ENCODE measurements around the gene CIAO3.
"Not testable (repeated sequence)": the region's sequence is repeated elsewhere in the genome, so short reads cannot be mapped to it uniquely, and the experiment has no call there.

Gene CIAO3

GRCh38 chr16:703406-703805 is 37.4 kb downstream of the CIAO3 start:
- H3K9me3 ChIP-seq (ENCODE audit: control insufficient read depth, insufficient read depth, low read length): no peaks in the 10 kb centered on the region
- no peaks in the 10 kb centered on the region; the same call in 1 of the 2 replicates for H3K4me1 ChIP-seq (ENCODE audit: insufficient read depth, low read length)
- H3K9ac ChIP-seq (ENCODE audit: low read depth, low read length): no peak overlapping the region
- no peaks in the 10 kb centered on the region for H3K36me3 ChIP-seq (ENCODE audit: insufficient read depth, low read length)

GRCh38 chr16:702341-702740 is 38.5 kb downstream of the CIAO3 start:
- H3K9ac ChIP-seq (ENCODE audit: low read depth, low read length): no peak overlapping the region
- no peaks in the 10 kb centered on the region; the same call in 1 of the 2 replicates for H3K4me1 ChIP-seq (ENCODE audit: insufficient read depth, low read length)
- H3K36me3 ChIP-seq (ENCODE audit: insufficient read depth, low read length): no peaks in the 10 kb centered on the region
- H3K9me3 ChIP-seq (ENCODE audit: control insufficient read depth, insufficient read depth, low read length): no peaks in the 10 kb centered on the region

DNA sequence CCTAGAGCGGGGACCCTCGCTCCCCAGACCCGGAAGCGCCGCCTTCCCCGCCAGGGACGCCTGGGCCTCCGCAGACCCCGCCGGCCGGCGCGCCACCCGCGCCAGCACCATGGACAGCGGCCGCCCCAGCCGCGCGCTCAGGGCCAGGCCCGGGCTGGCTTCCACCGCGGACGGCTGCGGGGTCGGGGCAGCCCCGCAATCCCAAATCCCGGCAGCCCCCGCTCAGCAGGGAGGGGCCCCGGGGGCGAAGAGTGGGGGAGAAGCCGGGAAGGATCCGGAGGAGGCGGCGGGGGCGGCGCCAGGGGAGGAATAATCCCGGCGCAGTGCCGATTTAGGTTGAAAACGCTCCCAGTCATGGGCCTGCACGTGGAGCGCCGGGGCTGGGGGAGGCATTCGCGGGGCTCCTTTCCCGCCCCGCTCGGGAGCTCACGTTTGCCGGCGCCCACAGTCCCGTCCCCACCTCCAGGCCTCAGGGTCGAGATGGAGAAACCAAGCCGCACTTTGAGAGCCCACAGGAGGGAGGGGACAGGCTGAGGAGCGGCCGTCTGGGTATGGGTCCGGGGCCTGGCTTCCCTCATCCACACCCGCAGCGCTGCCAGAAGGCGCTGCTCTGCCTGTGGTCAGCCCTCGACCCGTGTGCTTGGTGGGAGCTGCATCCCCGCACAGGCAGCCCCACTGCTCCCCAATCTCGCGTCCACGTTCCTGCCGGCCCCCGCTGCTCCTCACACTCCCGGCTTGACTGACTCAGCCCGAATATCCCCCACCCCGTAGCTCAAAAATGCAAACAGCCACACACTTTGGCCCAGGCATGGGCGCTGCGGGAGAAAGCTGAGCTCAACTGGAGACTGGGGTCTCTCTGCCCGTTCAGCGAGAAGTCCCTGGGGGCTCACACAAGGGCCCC is 39.9 kb downstream of the CIAO3 start:
- Histone ChIP-seq H3K4me1 (ENCODE audit: insufficient read depth, low read length) (no peaks in the 10 kb centered on the region; the same call in 1 of the 2 replicates), H3K9me3 (ENCODE audit: control insufficient read depth, insufficient read depth, low read length) (no peaks in the 10 kb centered on the region), H3K36me3 (ENCODE audit: insufficient read depth, low read length) (no peaks in the 10 kb centered on the region), H3K9ac (ENCODE audit: low read depth, low read length) (no peak overlapping the region; the same call in 1 of the 2 replicates)

DNA sequence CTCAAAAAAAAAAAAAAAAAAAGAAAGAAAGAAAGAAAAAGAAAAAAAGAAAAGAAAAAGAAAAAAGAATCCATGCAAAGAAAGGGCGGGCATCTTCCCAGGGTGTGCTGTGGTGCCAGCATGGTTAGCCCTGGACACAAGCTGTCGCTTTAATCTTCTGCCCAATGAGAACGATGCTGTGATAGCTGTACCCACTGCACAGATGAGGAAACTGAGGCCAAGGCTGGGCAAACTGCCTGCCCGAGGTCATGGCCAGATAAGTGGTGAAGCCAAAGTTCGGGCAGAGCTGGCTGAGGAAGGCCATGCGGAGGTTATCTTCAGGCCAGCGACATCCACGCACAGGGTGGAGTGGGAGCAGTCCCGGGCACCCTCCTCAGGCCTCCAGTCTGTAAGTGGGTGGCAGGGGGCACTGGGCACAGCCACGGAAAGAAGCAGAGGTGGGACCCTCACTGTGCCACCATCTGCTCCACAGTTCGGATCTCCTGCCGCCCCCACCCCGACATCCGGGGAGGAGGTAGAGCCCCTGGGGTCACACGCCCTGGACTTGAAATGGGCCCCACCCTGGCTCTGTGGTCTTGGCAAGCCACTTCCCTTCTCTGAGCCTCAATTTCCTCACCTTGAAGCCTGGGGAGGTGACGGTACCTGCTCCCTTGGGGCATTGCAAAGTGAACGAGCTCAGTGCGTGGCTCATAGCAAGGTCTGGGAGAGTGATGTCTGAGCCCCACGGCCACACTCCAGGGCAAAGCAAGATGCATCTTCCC is 41.7 kb downstream of the CIAO3 start:
- Histone ChIP-seq H3K36me3 (ENCODE audit: insufficient read depth, low read length) (no peaks in the 10 kb centered on the region), H3K4me1 (ENCODE audit: insufficient read depth, low read length) (no peaks in the 10 kb centered on the region; the same call in 1 of the 2 replicates), H3K9me3 (ENCODE audit: control insufficient read depth, insufficient read depth, low read length) (no peaks in the 10 kb centered on the region), H3K9ac (ENCODE audit: low read depth, low read length) (no peak overlapping the region)

- Histone ChIP-seq H3K9me3 (ENCODE audit: control insufficient read depth, insufficient read depth, low read length) (no peaks in the 10 kb centered on the region), H3K9ac (ENCODE audit: low read depth, low read length) (peak overlapping the region; percentile 51), H3K4me1 (ENCODE audit: insufficient read depth, low read length) (no peaks in the 10 kb centered on the region), H3K36me3 (ENCODE audit: insufficient read depth, low read length) (no peaks in the 10 kb centered on the region)
These were observed 45.3 kb downstream of the CIAO3 start for GRCh38 chr16:695355-696089.

- H3K36me3 ChIP-seq (ENCODE audit: insufficient read depth, low read length): no peaks in the 10 kb centered on the region
- H3K9me3 ChIP-seq (ENCODE audit: control insufficient read depth, insufficient read depth, low read length): no peaks in the 10 kb centered on the region
- peak overlapping the region; percentile 45; the same call in 1 of the 2 replicates for H3K9ac ChIP-seq (ENCODE audit: low read depth, low read length)
- H3K4me1 ChIP-seq (ENCODE audit: insufficient read depth, low read length): no peaks in the 10 kb centered on the region
These were observed 45.9 kb downstream of the CIAO3 start for GRCh38 chr16:694863-695354.

- peak overlapping the region; percentile 41 for H3K9ac ChIP-seq (ENCODE audit: low read depth, low read length)
- H3K9me3 ChIP-seq (ENCODE audit: control insufficient read depth, insufficient read depth, low read length): no peaks in the 10 kb centered on the region
- no peaks in the 10 kb centered on the region for H3K4me1 ChIP-seq (ENCODE audit: insufficient read depth, low read length)
- H3K36me3 ChIP-seq (ENCODE audit: insufficient read depth, low read length): no peaks in the 10 kb centered on the region
These were observed 46.5 kb downstream of the CIAO3 start for GRCh38 chr16:694187-694862.

DNA sequence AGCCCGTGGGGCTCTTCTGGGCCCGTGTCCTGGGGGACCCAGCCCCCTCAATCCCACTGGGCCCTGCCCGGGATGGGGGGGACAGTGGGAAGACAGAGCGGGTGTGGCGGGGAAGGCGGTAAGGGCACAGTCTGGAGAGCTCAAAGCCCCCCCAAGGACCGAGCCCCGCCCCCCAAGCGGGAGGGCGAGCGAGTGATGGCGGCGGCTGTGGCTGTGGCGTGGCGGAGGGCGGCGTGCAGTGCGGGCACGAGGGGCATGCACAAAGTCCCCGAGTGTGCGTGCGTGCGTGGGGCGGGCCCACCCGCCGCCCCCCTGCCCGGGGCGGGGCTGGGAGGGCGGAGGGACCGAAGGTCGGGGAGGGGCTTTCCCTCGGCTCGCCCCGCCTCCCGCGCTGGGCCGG is 47.0 kb downstream of the CIAO3 start:
- peak overlapping the region; percentile 41; the same call in 1 of the 2 replicates for H3K9ac ChIP-seq (ENCODE audit: low read depth, low read length)
- H3K36me3 ChIP-seq (ENCODE audit: insufficient read depth, low read length): no peaks in the 10 kb centered on the region
- H3K9me3 ChIP-seq (ENCODE audit: control insufficient read depth, insufficient read depth, low read length): no peaks in the 10 kb centered on the region
- H3K4me1 ChIP-seq (ENCODE audit: insufficient read depth, low read length): no peaks in the 10 kb centered on the region

GRCh38 chr16:693364-693763 is 47.4 kb downstream of the CIAO3 start:
- H3K9ac ChIP-seq (ENCODE audit: low read depth, low read length): peak overlapping the region; percentile 41; the same call in 1 of the 2 replicates
- H3K4me1 ChIP-seq (ENCODE audit: insufficient read depth, low read length): no peaks in the 10 kb centered on the region
- H3K9me3 ChIP-seq (ENCODE audit: control insufficient read depth, insufficient read depth, low read length): no peaks in the 10 kb centered on the region
- no peaks in the 10 kb centered on the region for H3K36me3 ChIP-seq (ENCODE audit: insufficient read depth, low read length)

DNA sequence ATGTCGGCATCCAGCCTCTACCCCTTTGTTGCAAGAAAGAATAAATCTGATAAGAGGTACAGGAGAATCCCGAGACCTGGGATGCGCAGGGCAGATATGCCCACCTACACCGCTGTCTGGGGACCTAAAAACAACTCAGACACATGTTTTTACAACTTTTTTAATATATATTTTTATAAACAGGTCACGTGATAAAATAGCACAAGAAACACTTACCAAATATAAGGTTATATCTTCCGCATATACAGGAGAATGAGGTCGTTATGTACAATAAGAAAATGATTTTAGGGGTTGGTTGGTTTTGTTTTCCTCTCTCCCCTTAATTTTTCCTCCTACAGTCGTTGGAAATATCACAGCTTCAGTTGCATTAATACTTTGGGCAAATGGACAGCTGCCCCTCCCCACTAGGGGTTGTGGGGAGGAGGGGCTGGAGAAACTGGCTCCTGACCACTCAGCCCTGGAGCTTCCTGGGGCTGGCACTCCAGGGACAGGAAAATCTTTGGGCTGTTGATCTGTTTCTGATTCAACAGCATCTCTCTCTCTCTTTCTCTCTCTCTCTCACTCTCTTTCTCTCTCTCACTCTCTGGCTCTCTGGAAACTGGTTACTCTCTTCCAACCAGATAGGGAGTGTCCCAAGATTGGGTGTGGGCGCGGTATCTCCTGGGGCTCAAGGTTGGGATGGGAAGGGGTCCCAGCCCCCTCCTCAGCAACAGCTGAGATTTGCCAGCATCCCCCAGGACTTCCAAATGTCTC is 48.3 kb downstream of the CIAO3 start:
- Histone ChIP-seq H3K4me1 (ENCODE audit: insufficient read depth, low read length) (no peaks in the 10 kb centered on the region), H3K9me3 (ENCODE audit: control insufficient read depth, insufficient read depth, low read length) (no peaks in the 10 kb centered on the region), H3K9ac (ENCODE audit: low read depth, low read length) (no peak overlapping the region), H3K36me3 (ENCODE audit: insufficient read depth, low read length) (no peaks in the 10 kb centered on the region)

DNA sequence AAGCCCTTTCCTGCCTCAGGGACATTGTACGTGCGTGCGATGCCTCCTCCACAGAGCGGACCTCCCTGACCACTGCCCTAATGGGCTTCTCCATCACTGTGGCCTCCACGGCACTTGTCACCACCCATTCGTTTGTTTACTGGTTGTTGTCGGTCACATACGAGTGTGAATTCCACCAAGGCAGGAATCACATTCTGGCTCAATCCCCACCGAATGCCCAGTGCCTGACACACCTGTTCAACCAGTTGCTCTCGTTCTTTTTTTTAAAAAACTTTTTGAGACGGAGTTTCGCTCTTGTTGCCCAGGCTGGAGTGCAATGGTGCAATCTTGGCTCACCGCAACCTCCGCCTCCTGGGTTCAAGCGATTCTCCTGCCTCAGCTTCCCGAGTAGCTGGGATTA is 49.6 kb downstream of the CIAO3 start:
- H3K9me3 ChIP-seq (ENCODE audit: control insufficient read depth, insufficient read depth, low read length); H3K9ac ChIP-seq (ENCODE audit: low read depth, low read length): not testable (repeated sequence)

DNA sequence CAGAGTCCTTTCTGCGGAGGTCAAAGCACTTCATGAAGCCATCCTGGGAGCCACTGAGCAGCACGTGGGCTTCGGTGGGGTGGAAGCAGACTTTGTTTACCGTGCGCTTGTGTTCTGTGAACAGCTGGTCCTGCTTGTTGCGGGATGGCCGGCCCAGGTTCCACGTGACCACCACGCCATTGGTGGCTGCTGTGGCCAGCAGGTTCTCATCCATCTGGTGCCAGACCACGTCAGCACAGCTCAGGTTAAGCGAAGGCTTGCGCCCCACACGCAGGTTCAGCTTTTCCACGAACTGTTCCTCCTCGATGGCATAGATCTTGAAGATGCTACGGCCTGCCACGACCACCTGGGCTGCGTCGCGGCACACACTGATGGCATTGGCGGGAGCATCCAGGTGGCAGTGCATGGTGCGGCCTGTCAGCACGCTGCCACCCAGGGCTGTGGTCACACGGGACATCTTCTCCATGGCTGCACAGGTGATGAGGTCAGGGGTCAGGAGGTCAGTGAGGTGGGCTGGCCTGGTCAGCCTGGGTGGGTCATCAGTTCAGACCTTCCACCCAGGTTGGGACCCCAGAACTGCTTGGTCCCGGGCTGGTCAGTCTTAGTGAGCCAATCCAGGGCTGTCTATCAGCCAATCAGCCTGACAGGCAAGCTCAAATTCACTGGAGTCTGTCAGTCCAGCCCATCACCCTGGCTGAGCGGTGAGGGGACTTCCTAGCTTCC is 51.5 kb downstream of the CIAO3 start:
- H3K36me3 ChIP-seq (ENCODE audit: insufficient read depth, low read length): no peaks in the 10 kb centered on the region
- no peaks in the 10 kb centered on the region for H3K4me1 ChIP-seq (ENCODE audit: insufficient read depth, low read length)
- no peaks in the 10 kb centered on the region for H3K9me3 ChIP-seq (ENCODE audit: control insufficient read depth, insufficient read depth, low read length)
- peak overlapping the region; percentile 80 for H3K9ac ChIP-seq (ENCODE audit: low read depth, low read length)

More for the DNA sequence above, 49.6 kb downstream of the CIAO3 start:
- H3K4me1 ChIP-seq (ENCODE audit: insufficient read depth, low read length); H3K36me3 ChIP-seq (ENCODE audit: insufficient read depth, low read length): not testable (repeated sequence)

DNA sequence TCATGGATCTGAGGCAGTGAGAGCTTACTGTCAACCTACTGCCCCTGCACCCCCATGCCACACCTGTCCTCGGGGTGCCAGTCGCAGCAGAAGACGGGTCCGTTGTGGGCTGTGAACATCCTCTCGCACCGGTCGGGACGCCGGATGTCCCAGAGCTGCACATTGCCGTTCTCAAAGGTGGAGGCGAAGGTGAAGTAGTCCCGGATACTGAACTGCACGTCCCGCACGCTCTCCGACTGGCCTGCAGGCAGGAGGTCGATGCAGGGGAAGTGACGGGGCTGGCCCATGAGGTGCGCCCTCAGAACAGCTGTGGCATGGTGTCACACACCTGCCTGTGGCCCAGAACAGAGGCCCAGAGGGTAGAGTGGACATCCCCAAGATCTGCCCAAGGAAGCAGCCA is 53.3 kb downstream of the CIAO3 start:
- Histone ChIP-seq H3K4me1 (ENCODE audit: insufficient read depth, low read length) (no peaks in the 10 kb centered on the region), H3K9ac (ENCODE audit: low read depth, low read length) (no peak overlapping the region), H3K36me3 (ENCODE audit: insufficient read depth, low read length) (peaks cover 6% of the 10 kb centered on the region; the same call in 1 of the 2 replicates)

More for the DNA sequence above, 53.3 kb downstream of the CIAO3 start:
- no peaks in the 10 kb centered on the region for H3K9me3 ChIP-seq (ENCODE audit: control insufficient read depth, insufficient read depth, low read length)
